Measurements from ENCODE around the gene TRIM66. TPM values are rescaled to one million over a fixed set of nuclear protein-coding genes. Genes with fewer than 3 reads are reported as not detected.

The TRIM66 gene
- total and polyA plus RNA-seq, 4 donors, result 1.6 to 14.3 (median 2.5) TPM

DNA sequence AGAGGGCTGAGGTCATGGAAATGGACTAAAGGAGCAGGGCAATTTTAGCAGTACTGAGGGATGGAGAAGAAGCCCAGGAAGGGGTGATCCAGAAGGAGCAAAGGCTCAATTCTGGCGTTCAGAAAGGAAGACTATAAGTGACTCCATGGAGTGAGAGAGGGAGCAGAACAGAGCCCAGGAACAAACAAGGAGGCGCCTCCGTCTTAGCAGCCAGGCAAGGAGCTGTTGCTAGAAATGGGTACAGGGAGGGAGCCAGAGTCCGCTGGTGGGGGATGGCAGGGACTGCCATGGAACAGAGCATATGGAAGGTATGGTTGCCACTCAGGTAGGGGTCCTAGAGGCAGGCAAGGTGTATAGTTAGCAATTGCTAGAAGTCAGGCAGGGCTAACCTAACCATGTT lies 68.0 kb downstream of the TRIM66 start (continued):
- TF ChIP-seq SP1 (IDR thresholded peaks at IDR 0.05) (no peak), GABPA (IDR thresholded peaks at IDR 0.05 in 1 of 2, conservative IDR thresholded peaks at IDR 0.05 in 1 of 2) (no peak), FOXA2 (IDR thresholded peaks at IDR 0.05) (no peak)

DNA sequence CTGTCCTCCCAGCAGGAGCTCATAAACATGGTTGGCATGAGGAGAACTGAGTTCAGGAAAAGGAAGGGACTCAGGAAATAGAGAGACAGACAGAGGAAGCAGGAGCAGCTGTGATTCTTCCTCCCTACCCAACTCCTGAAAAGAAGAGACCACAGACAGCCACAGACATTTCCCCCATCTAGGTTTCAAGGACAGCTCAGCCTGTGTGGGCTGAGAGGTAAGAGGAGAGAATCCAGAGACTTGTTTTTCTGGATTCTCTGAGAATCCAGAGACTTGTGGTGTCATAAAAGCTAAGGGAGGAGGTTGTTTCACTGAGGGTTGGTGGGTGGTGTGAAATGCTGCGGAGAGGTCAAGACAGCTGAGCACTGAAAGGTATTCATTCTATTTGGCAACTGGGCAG lies 69.4 kb downstream of the TRIM66 start:
- Histone ChIP-seq H3K4me1 (ENCODE audit: control insufficient read depth in 4 of 4, insufficient read depth in 4 of 4, low read length in 3 of 4) (no peaks in the 10 kb centered on the region), H3K27me3 (ENCODE audit: control insufficient read depth in 4 of 4, insufficient read depth in 4 of 4, low read length in 3 of 4) (no peaks in the 10 kb centered on the region), H3K27ac (ENCODE audit: low read depth in 1 of 2, low read length in 2 of 2) (no peak overlapping the region), H3K36me3 (ENCODE audit: control insufficient read depth in 4 of 4, insufficient read depth in 3 of 4, low read depth in 1 of 4, low read length in 3 of 4) (peaks cover 4 to 31% (median 12%) of the 10 kb centered on the region in 4 donors), H3K9ac (ENCODE audit: low read depth in 1 of 2, low read length in 2 of 2) (no peak overlapping the region), H3K9me3 (ENCODE audit: control insufficient read depth in 4 of 4, low read length in 3 of 4) (no peaks in the 10 kb centered on the region), H3K4me3 (ENCODE audit: low read depth in 1 of 3, low read length in 3 of 3) (no peak overlapping the region)
- WGBS, result 98% methylated on average over 1 of the region's 1 CpG
- TF ChIP-seq, protein P1, sequence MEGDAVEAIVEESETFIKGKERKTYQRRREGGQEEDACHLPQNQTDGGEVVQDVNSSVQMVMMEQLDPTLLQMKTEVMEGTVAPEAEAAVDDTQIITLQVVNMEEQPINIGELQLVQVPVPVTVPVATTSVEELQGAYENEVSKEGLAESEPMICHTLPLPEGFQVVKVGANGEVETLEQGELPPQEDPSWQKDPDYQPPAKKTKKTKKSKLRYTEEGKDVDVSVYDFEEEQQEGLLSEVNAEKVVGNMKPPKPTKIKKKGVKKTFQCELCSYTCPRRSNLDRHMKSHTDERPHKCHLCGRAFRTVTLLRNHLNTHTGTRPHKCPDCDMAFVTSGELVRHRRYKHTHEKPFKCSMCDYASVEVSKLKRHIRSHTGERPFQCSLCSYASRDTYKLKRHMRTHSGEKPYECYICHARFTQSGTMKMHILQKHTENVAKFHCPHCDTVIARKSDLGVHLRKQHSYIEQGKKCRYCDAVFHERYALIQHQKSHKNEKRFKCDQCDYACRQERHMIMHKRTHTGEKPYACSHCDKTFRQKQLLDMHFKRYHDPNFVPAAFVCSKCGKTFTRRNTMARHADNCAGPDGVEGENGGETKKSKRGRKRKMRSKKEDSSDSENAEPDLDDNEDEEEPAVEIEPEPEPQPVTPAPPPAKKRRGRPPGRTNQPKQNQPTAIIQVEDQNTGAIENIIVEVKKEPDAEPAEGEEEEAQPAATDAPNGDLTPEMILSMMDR (IDR thresholded peaks at IDR 0.05; ENCODE audit: low read depth, low read length, missing input control), result no peak
- TF ChIP-seq RXRA (IDR thresholded peaks at IDR 0.05), result no peak
- no peak for TF ChIP-seq YY1 (IDR thresholded peaks at IDR 0.05)
- TF ChIP-seq HNF4G (IDR thresholded peaks at IDR 0.05), result no peak
- TF ChIP-seq NR2F2 (IDR thresholded peaks at IDR 0.05), result no peak
- no peak for TF ChIP-seq JUND (IDR thresholded peaks at IDR 0.05)
- TF ChIP-seq HNF4A (conservative IDR thresholded peaks at IDR 0.05), result no peak
- TF ChIP-seq, protein P2, sequence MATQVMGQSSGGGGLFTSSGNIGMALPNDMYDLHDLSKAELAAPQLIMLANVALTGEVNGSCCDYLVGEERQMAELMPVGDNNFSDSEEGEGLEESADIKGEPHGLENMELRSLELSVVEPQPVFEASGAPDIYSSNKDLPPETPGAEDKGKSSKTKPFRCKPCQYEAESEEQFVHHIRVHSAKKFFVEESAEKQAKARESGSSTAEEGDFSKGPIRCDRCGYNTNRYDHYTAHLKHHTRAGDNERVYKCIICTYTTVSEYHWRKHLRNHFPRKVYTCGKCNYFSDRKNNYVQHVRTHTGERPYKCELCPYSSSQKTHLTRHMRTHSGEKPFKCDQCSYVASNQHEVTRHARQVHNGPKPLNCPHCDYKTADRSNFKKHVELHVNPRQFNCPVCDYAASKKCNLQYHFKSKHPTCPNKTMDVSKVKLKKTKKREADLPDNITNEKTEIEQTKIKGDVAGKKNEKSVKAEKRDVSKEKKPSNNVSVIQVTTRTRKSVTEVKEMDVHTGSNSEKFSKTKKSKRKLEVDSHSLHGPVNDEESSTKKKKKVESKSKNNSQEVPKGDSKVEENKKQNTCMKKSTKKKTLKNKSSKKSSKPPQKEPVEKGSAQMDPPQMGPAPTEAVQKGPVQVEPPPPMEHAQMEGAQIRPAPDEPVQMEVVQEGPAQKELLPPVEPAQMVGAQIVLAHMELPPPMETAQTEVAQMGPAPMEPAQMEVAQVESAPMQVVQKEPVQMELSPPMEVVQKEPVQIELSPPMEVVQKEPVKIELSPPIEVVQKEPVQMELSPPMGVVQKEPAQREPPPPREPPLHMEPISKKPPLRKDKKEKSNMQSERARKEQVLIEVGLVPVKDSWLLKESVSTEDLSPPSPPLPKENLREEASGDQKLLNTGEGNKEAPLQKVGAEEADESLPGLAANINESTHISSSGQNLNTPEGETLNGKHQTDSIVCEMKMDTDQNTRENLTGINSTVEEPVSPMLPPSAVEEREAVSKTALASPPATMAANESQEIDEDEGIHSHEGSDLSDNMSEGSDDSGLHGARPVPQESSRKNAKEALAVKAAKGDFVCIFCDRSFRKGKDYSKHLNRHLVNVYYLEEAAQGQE (IDR thresholded peaks at IDR 0.05), result no peak
- TF ChIP-seq FOXA2 (IDR thresholded peaks at IDR 0.05), result no peak
- TF ChIP-seq, protein P3, sequence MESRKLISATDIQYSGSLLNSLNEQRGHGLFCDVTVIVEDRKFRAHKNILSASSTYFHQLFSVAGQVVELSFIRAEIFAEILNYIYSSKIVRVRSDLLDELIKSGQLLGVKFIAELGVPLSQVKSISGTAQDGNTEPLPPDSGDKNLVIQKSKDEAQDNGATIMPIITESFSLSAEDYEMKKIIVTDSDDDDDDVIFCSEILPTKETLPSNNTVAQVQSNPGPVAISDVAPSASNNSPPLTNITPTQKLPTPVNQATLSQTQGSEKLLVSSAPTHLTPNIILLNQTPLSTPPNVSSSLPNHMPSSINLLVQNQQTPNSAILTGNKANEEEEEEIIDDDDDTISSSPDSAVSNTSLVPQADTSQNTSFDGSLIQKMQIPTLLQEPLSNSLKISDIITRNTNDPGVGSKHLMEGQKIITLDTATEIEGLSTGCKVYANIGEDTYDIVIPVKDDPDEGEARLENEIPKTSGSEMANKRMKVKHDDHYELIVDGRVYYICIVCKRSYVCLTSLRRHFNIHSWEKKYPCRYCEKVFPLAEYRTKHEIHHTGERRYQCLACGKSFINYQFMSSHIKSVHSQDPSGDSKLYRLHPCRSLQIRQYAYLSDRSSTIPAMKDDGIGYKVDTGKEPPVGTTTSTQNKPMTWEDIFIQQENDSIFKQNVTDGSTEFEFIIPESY (IDR thresholded peaks at IDR 0.05), result no peak
- no peak for DNase-seq (ENCODE audit: low spot score)

DNA sequence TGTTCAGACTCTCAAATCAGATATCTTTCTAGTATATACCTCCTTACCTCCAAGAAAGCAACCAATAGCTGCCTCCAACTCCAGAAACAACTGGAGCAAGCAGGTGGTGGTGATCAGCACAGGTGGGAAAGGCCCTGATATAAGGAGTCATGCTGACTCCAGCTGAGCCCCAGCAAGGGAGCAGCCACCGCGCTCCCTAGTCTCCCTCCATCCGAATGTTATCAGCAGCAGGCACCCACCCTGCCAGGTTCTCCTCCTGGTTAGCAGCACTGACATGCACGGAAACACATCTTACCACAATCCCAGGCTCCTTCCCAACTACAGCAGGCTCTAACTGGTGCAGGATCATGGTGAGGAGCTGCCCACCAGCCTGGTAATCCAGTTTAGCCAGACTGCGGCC lies 69.9 kb downstream of the TRIM66 start:
- WGBS, result 95% methylated on average over 5 of the region's 5 CpGs
- peaks cover 3 to 26% (median 9%) of the 10 kb centered on the region in 4 donors for H3K36me3 ChIP-seq (ENCODE audit: control insufficient read depth in 4 of 4, insufficient read depth in 3 of 4, low read depth in 1 of 4, low read length in 3 of 4)
- H3K4me1 ChIP-seq (ENCODE audit: control insufficient read depth in 4 of 4, insufficient read depth in 4 of 4, low read length in 3 of 4), result no peaks in the 10 kb centered on the region
- no peak overlapping the region for H3K9ac ChIP-seq (ENCODE audit: low read depth in 1 of 2, low read length in 2 of 2)
- H3K9me3 ChIP-seq (ENCODE audit: control insufficient read depth in 4 of 4, low read length in 3 of 4), result no peaks in the 10 kb centered on the region
- no peak for DNase-seq (ENCODE audit: low spot score)
- H3K27ac ChIP-seq (ENCODE audit: low read depth in 1 of 2, low read length in 2 of 2), result no peak overlapping the region
- H3K27me3 ChIP-seq (ENCODE audit: control insufficient read depth in 4 of 4, insufficient read depth in 4 of 4, low read length in 3 of 4), result no peaks in the 10 kb centered on the region
- H3K4me3 ChIP-seq (ENCODE audit: low read depth in 1 of 3, low read length in 3 of 3), result no peak overlapping the region
- TF ChIP-seq, protein P2 (IDR thresholded peaks at IDR 0.05), result no peak
- TF ChIP-seq JUND (IDR thresholded peaks at IDR 0.05), result no peak
- no peak for TF ChIP-seq YY1 (IDR thresholded peaks at IDR 0.05)

Measured in liver (tissue), 9 donors.